NCI-H2107 treated with DMSO at 0.1 percent for 48 hours (cell line): ENCODE measurements around the gene SGK1.
"Not testable (repeated sequence)": the region's sequence is repeated elsewhere in the genome, so short reads cannot be mapped to it uniquely, and the experiment has no call there.

ENCODE experiments used
- DNase-seq: peaks from one replicate; lab custom pipeline; 2025; ENCODE audit not compliant: unreplicated experiment; lab: John Stamatoyannopoulos, UW

The SGK1 gene

GRCh38 chr6:134328138-134328537, 10.2 kb upstream of the SGK1 start:
- no peak for DNase-seq

GRCh38 chr6:134326192-134326591, 8.3 kb upstream of the SGK1 start:
- DNase-seq = not testable (repeated sequence)

GRCh38 chr6:134324766-134325165, 6.9 kb upstream of the SGK1 start:
- no peak for DNase-seq

GRCh38 chr6:134324141-134324540, 6.2 kb upstream of the SGK1 start:
- DNase-seq = no peak

GRCh38 chr6:134323698-134324097, 5.8 kb upstream of the SGK1 start:
- DNase-seq = no peak

- DNase-seq = no peak
These were observed 5.4 kb upstream of the SGK1 start for GRCh38 chr6:134323294-134323693.

- no peak for DNase-seq
These were observed 4.3 kb upstream of the SGK1 start for GRCh38 chr6:134322216-134322615.

- no peak for DNase-seq
These were observed 3.3 kb upstream of the SGK1 start for GRCh38 chr6:134321246-134321645.

- DNase-seq = not testable (repeated sequence)
These were observed 1.8 kb upstream of the SGK1 start for GRCh38 chr6:134319686-134320085.

GRCh38 chr6:134318974-134319281, 1.0 kb upstream of the SGK1 start:
- DNase-seq = no peak

GRCh38 chr6:134318236-134318973, 493 bp upstream of the SGK1 start:
- no peak for DNase-seq

- no peak for DNase-seq
These were observed 1.0 kb downstream of the SGK1 start for GRCh38 chr6:134316733-134317431.

GRCh38 chr6:134315974-134316441, 1.9 kb downstream of the SGK1 start:
- no peak for DNase-seq

- no peak for DNase-seq
These were observed 2.7 kb downstream of the SGK1 start for GRCh38 chr6:134315189-134315588.

GRCh38 chr6:134314006-134314821, 3.7 kb downstream of the SGK1 start:
- DNase-seq = no peak

GRCh38 chr6:134312038-134312660, 5.8 kb downstream of the SGK1 start:
- no peak for DNase-seq

GRCh38 chr6:134310817-134311216, 7.1 kb downstream of the SGK1 start:
- DNase-seq = no peak

GRCh38 chr6:134309983-134310605, 7.8 kb downstream of the SGK1 start:
- DNase-seq = no peak

GRCh38 chr6:134309227-134309626, 8.7 kb downstream of the SGK1 start:
- DNase-seq = no peak

- DNase-seq = no peak
These were observed 9.1 kb downstream of the SGK1 start for GRCh38 chr6:134308800-134309199.

- DNase-seq = no peak
These were observed 10.0 kb downstream of the SGK1 start for GRCh38 chr6:134307870-134308269.
